Stomach (tissue), 9 donors: ENCODE results near the gene CLDN18. TPM values are rescaled to one million over a fixed set of nuclear protein-coding genes. Genes with fewer than 3 reads are reported as not detected.
A peak's percentile ranks its signal among the peaks of the same experiment; 100 is the strongest.

Source experiments
- DNase-seq, 2 donors: peaks; one replicate each; pipeline versions ENCODE4 v3.0.0 to v3.0.0-alpha.2; 2013 to 2019
- H3K27ac ChIP-seq, 5 donors: fragments of 200-600 bp in 4 of 5; sonication (generic) in 4 of 5; one replicate each; pipeline ENCODE4 v1.5.1; 2013 to 2019; ENCODE audit warnings: mild to moderate bottlenecking in 1 of 5, moderate library complexity in 1 of 5
- H3K27me3 ChIP-seq, 3 donors: fragments of 200-600 bp; sonication (generic); one replicate each; pipeline ENCODE4 v1.5.1; 2017 to 2019; ENCODE audit warnings: mixed run types in 1 of 3
- H3K36me3 ChIP-seq, 4 donors: fragments of 200-600 bp; sonication (generic); 1 replicate in 3 of 4; 2 replicates in 1 of 4; pipeline ENCODE4 v1.5.1; 2016 to 2019
- H3K4me1 ChIP-seq, 4 donors: fragments of 200-600 bp; sonication (generic); one replicate each; pipeline ENCODE4 v1.5.1; 2016 to 2019
- H3K4me3 ChIP-seq, 4 donors: fragments of 200-600 bp; sonication (generic) in 3 of 4; one replicate each; pipeline ENCODE4 v1.5.1; 2016 to 2019; ENCODE audit warnings: mild to moderate bottlenecking in 1 of 4
- H3K9me3 ChIP-seq, 4 donors: fragments of 200-600 bp; sonication (generic); one replicate each; pipeline ENCODE4 v1.5.1; 2016 to 2019
- EP300 ChIP-seq: sonication (generic); formaldehyde crosslinking; IDR thresholded peaks from one replicate; pipeline ENCODE4 v1.6.1; 2017; ENCODE audit warnings: antibody characterized with exemption
- POLR2A ChIP-seq, 4 donors: fragments of 450-650 bp; IDR thresholded peaks; one replicate each; pipeline ENCODE4 v1.6.1; 2016; ENCODE audit warnings: antibody characterized with exemption in 4 of 4, control low read depth in 2 of 4, mild to moderate bottlenecking in 1 of 4, moderate library complexity in 1 of 4
- POLR2AphosphoS5 ChIP-seq, 3 donors: sonication (generic); formaldehyde crosslinking; IDR thresholded peaks; one replicate each; pipeline ENCODE4 v1.6.1; 2016; ENCODE audit warnings: antibody characterized with exemption in 3 of 3
- WGBS, 5 donors: extraction: QIAGEN DNeasy Blood & Tissue Kit in 3 of 5; methylation state at CpG; one replicate each; pipeline versions ENCODE4 v1.1.5 to v1.1.7; 2013 to 2018; 5-methylcytosine and 5-hydroxymethylcytosine counted together
- intact Hi-C: fragments of 100-400 bp; cut with DNase I; formaldehyde crosslinking; loops from one replicate; pipeline ENCODE4 v1.15.1; 2023; ENCODE audit warnings: low total_unique reads
- polyA plus RNA-seq, 3 donors: library from polyadenylated mRNA; stranded (reverse); fragments of 200-250 nt; gene quantifications; one replicate each; pipeline ENCODE4 v1.2.3, GENCODE V29; 2013
- total RNA-seq, 5 donors: library from RNA; depleted of rRNA; stranded (reverse); fragments of >200 nt; gene quantifications; one replicate each; pipeline versions ENCODE4 v1.1.0 to v1.2.3, GENCODE V29; 2014 to 2016
- TF ChIP-seq, protein P1 (sequence below), 7 experiments: fragments of 450-650 bp in 4 of 7; fragments of 200-600 bp in 3 of 7; sonication (generic) in 3 of 7; IDR thresholded peaks; one replicate each; pipeline ENCODE4 v1.5.1; 2016 to 2019; ENCODE audit warnings: antibody characterized with exemption in 7 of 7, control low read depth in 2 of 7, mild to moderate bottlenecking in 1 of 7
- donor health status: healthy with polysubstance abuse.
- donor health status: Bipolar disorder and iron deficiency.
- donor health status: healthy.

The CLDN18 gene
- total and polyA plus RNA-seq, 8 donors: 1.4 to 1,096 (median 186) TPM

DNA sequence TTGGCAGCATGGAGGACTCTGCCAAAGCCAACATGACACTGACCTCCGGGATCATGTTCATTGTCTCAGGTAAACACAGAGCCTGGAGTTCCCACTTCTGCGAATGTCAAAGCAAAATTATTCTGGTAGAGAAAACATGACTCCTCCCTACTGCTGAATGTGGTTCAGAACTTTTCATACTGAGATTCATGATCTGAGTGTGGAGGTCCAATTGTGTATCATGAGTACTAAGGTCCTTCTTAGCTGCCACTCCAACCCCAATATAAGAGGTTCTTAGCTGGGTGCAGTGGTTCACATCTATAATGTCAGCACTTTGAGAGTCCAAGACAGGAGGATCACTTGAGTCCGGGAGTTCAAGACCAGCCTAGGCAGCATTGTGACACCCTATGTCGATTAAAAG is 13.8 kb downstream of the CLDN18 start:
- intact Hi-C loops: no loop called here
- Histone ChIP-seq H3K4me1 (peaks cover 0 to 57% (median 35%) of the 10 kb centered on the region in 4 donors), H3K36me3 (peaks cover 19 to 77% (median 66%) of the 10 kb centered on the region in 4 donors), H3K27ac (peak overlapping the region in 2 of 5 donors; percentile 20 to 95), H3K27me3 (no peaks in the 10 kb centered on the region), H3K9me3 (no peaks in the 10 kb centered on the region), H3K4me3 (no peak overlapping the region)
- WGBS, 5 donors: 61 to 88% (median 69%) methylated on average over 4 of the region's 4 CpGs
- TF ChIP-seq EP300 (no peak), POLR2AphosphoS5 (IDR thresholded peaks at IDR 0.05) (peak in 1 of 3 donors; percentile 26)
- TF ChIP-seq, protein P1, sequence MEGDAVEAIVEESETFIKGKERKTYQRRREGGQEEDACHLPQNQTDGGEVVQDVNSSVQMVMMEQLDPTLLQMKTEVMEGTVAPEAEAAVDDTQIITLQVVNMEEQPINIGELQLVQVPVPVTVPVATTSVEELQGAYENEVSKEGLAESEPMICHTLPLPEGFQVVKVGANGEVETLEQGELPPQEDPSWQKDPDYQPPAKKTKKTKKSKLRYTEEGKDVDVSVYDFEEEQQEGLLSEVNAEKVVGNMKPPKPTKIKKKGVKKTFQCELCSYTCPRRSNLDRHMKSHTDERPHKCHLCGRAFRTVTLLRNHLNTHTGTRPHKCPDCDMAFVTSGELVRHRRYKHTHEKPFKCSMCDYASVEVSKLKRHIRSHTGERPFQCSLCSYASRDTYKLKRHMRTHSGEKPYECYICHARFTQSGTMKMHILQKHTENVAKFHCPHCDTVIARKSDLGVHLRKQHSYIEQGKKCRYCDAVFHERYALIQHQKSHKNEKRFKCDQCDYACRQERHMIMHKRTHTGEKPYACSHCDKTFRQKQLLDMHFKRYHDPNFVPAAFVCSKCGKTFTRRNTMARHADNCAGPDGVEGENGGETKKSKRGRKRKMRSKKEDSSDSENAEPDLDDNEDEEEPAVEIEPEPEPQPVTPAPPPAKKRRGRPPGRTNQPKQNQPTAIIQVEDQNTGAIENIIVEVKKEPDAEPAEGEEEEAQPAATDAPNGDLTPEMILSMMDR (IDR thresholded peaks at IDR 0.05): no peak
- DNase-seq: peak in 1 of 2 donors; percentile 45

DNA sequence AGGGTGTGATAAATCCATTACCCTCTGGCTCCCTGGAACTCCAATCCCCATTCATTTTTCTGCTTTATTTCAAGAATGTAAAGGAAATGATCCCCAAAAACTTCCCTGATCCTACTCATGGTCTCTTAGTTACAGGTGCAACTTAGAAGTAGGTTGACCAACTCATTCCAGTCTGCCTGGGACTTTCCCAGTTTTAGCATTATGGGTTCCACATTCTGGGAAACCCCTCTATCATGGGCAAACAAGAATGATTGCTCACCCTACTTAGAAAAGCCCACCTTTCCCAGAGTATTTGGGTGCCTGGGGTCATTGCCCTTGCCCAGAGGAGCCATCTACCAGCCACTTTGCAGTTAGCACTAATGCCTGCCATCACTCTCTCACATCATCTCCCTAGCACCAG is 15.6 kb downstream of the CLDN18 start:
- Histone ChIP-seq H3K36me3 (peaks cover 30 to 95% (median 84%) of the 10 kb centered on the region in 4 donors), H3K4me3 (no peak overlapping the region), H3K27ac (peak overlapping the region in 3 of 5 donors; percentile 29 to 53 (median 30)), H3K9me3 (no peaks in the 10 kb centered on the region), H3K4me1 (peaks cover 0 to 47% (median 30%) of the 10 kb centered on the region in 4 donors), H3K27me3 (no peaks in the 10 kb centered on the region)
- TF ChIP-seq, protein P1 (IDR thresholded peaks at IDR 0.05): no peak
- TF ChIP-seq POLR2A (IDR thresholded peaks at IDR 0.05): no peak
- TF ChIP-seq POLR2AphosphoS5 (IDR thresholded peaks at IDR 0.05): no peak
- no peak for TF ChIP-seq EP300
- intact Hi-C loops: no loop called here
- DNase-seq: no peak

DNA sequence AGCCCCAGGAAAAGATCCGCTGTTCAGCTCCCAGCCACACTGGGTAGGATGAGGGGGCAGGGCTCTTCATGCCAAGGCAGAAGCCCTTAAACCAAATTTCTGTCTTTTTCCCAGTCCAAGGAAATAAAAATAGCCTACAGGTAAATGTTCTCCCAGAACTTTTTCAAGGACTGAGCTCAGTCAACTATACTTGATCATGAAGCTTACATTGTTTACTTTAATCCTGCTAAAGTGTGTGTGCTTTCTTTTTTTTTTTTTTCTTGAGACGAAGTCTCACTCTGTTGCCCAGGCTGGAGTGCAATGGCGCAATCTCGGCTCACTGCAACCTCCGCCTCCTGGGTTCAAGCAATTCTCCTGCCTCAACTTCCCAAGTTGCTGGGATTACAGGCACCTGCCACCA is 17.9 kb downstream of the CLDN18 start:
- intact Hi-C loops: no loop called here
- H3K36me3 ChIP-seq: peaks cover 38 to 99% (median 98%) of the 10 kb centered on the region in 4 donors
- peaks cover 0 to 32% (median 18%) of the 10 kb centered on the region in 4 donors for H3K4me1 ChIP-seq
- no peak for DNase-seq
- no peak overlapping the region for H3K4me3 ChIP-seq
- H3K9me3 ChIP-seq: no peaks in the 10 kb centered on the region
- H3K27me3 ChIP-seq: no peaks in the 10 kb centered on the region
- TF ChIP-seq POLR2AphosphoS5 (IDR thresholded peaks at IDR 0.05) (no peak), POLR2A (IDR thresholded peaks at IDR 0.05) (no peak), EP300 (no peak)
- TF ChIP-seq, protein P1 (IDR thresholded peaks at IDR 0.05): no peak
- peak overlapping the region in 3 of 5 donors; percentile 10 to 62 (median 24) for H3K27ac ChIP-seq
- WGBS, 5 donors: 68 to 83% (median 75%) methylated on average over 5 of the region's 5 CpGs

DNA sequence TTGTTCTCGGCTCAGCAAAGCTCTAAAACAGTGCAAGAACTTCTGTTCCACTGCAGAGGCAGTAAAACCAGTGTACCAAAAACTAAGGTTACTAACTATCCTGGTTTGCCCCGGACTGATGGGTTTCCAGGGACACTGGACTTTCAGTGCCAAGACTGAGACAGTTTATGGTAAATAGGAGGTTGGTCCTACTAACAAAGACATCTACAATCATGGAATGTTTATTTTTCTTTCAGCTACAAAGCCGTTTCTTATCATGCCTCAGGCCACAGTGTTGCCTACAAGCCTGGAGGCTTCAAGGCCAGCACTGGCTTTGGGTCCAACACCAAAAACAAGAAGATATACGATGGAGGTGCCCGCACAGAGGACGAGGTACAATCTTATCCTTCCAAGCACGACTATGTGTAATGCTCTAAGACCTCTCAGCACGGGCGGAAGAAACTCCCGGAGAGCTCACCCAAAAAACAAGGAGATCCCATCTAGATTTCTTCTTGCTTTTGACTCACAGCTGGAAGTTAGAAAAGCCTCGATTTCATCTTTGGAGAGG is 20.8 kb downstream of the CLDN18 start:
- Histone ChIP-seq H3K27ac (no peak overlapping the region), H3K9me3 (no peaks in the 10 kb centered on the region), H3K4me1 (peaks cover 0 to 15% (median 6%) of the 10 kb centered on the region in 4 donors), H3K36me3 (peaks cover 28 to 99% (median 95%) of the 10 kb centered on the region in 4 donors), H3K27me3 (no peaks in the 10 kb centered on the region), H3K4me3 (no peak overlapping the region)
- WGBS, 5 donors: 63 to 81% (median 67%) methylated on average over 11 of the region's 11 CpGs
- no peak for TF ChIP-seq POLR2AphosphoS5 (IDR thresholded peaks at IDR 0.05)
- TF ChIP-seq EP300: no peak
- TF ChIP-seq POLR2A (IDR thresholded peaks at IDR 0.05): no peak
- TF ChIP-seq, protein P1 (IDR thresholded peaks at IDR 0.05): no peak
- intact Hi-C loops: no loop called here
- DNase-seq: no peak
